Measurements from ENCODE around the gene SMC2. TPM values are rescaled to one million over a fixed set of nuclear protein-coding genes. Genes with fewer than 3 reads are reported as not detected.

The SMC2 gene
- total RNA-seq, 1 experiment from 2014 or later = 24.9 TPM

DNA sequence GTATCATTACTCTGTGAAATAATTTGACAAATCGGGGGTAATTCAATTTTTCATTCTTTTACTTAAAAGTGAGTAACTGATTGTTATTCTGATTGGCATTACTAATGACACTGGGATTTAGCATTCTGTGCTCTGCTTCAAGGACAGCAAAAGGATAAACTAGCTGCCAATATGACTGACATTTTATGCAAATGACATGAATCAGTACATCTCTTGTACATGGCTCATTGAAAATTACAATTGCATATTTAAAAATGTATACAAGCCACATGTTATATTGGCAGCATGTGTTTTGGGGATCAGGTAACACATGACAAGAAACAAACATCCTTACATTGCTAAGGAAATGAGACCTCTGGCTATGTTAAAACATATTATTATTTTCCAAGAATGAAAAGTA lies 79.0 kb downstream of the SMC2 start:
- DNase-seq = no peak
- Histone ChIP-seq H3K79me2 (ENCODE audit: low read length) (no peaks in the 10 kb centered on the region), H2AFZ (ENCODE audit: low read length) (no peak overlapping the region), H3K9me2 (replicated peaks; ENCODE audit: insufficient read depth, low read length) (no peaks in the 10 kb centered on the region), H3K36me3 (ENCODE audit: insufficient read depth, low read length) (no peaks in the 10 kb centered on the region), H3K4me1 (ENCODE audit: low read length) (no peaks in the 10 kb centered on the region), H3K27me3 (ENCODE audit: low read length) (no peaks in the 10 kb centered on the region), H3K27ac (ENCODE audit: low read length) (no peak overlapping the region), H3K4me3 (ENCODE audit: low read length) (no peak overlapping the region), H3K4me2 (ENCODE audit: low read depth, low read length, poor library complexity, severe bottlenecking) (no peak overlapping the region), H4K20me1 (ENCODE audit: insufficient read depth, low read depth, low read length) (no peaks in the 10 kb centered on the region), H3K9ac (ENCODE audit: low read length) (no peak overlapping the region), H3K9me3 (ENCODE audit: low read length) (no peaks in the 10 kb centered on the region)

DNA sequence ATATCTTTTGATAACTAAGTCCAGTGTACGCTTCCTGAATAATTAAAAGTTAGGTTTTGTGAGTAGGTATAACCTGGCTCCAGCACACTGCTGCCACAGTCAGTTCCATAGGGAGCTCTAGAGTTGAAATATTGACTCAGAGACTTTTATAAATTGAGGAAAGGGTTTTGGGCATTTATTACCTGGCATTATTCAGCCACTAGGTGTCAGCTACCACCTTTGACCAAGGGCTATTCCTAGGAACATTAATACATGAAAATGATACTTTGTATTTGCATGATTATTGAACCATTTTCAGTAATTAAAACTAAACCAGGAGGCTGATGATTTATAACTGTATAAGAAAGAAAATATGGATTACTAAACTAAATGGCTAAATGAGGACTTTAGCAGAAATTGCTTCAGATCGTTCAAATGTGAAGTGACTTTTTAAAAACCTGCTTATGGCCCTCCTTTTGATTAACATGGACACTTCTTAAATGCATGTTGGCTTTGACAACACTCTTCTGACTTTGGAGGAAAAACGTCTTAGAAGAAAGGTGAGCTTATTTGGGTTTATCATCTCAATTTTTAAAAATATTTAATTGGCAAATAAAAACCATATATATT lies 83.0 kb downstream of the SMC2 start:
- Histone ChIP-seq H3K79me2 (ENCODE audit: low read length) (no peaks in the 10 kb centered on the region), H3K4me2 (ENCODE audit: low read depth, low read length, poor library complexity, severe bottlenecking) (no peak overlapping the region), H4K20me1 (ENCODE audit: insufficient read depth, low read depth, low read length) (no peaks in the 10 kb centered on the region), H2AFZ (ENCODE audit: low read length) (no peak overlapping the region), H3K9ac (ENCODE audit: low read length) (no peak overlapping the region), H3K36me3 (ENCODE audit: insufficient read depth, low read length) (no peaks in the 10 kb centered on the region), H3K4me3 (ENCODE audit: low read length) (no peak overlapping the region), H3K9me2 (replicated peaks; ENCODE audit: insufficient read depth, low read length) (no peaks in the 10 kb centered on the region), H3K9me3 (ENCODE audit: low read length) (no peaks in the 10 kb centered on the region), H3K4me1 (ENCODE audit: low read length) (no peaks in the 10 kb centered on the region), H3K27me3 (ENCODE audit: low read length) (no peaks in the 10 kb centered on the region), H3K27ac (ENCODE audit: low read length) (no peak overlapping the region)
- peak; percentile 60 for DNase-seq

DNA sequence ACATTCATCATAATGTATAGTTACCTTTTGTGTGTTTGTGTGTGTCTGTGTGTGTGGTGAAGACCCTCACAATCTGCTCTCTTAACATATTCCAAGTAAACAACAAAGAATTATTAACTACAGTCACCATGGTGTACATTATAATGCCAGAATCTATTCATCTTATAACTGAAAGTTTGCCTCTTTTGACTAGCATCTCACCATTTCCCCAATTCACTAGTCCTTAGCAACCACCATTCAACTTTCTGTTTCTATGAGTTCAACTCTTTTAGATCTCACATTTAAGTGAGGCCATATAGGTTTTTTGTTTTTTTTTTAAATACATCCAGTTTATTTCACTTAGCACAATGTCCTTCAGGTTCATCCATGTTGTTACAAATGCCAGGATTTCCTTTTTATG lies 83.6 kb downstream of the SMC2 start:
- no peak overlapping the region for H2AFZ ChIP-seq (ENCODE audit: low read length)
- no peaks in the 10 kb centered on the region for H4K20me1 ChIP-seq (ENCODE audit: insufficient read depth, low read depth, low read length)
- H3K9me3 ChIP-seq (ENCODE audit: low read length) = no peaks in the 10 kb centered on the region
- H3K4me3 ChIP-seq (ENCODE audit: low read length) = no peak overlapping the region
- H3K9ac ChIP-seq (ENCODE audit: low read length) = no peak overlapping the region
- H3K79me2 ChIP-seq (ENCODE audit: low read length) = no peaks in the 10 kb centered on the region
- no peak overlapping the region for H3K27ac ChIP-seq (ENCODE audit: low read length)
- no peaks in the 10 kb centered on the region for H3K36me3 ChIP-seq (ENCODE audit: insufficient read depth, low read length)
- no peaks in the 10 kb centered on the region for H3K4me1 ChIP-seq (ENCODE audit: low read length)
- no peaks in the 10 kb centered on the region for H3K27me3 ChIP-seq (ENCODE audit: low read length)
- H3K9me2 ChIP-seq (replicated peaks; ENCODE audit: insufficient read depth, low read length) = no peaks in the 10 kb centered on the region
- no peak for DNase-seq
- H3K4me2 ChIP-seq (ENCODE audit: low read depth, low read length, poor library complexity, severe bottlenecking) = no peak overlapping the region
